Stimulated activated CD8-positive, alpha-beta memory T cell treated with anti-CD3 and anti-CD28 coated beads, Interleukin-2, amount 100 ng/mL, for 1 hour (primary cell): ENCODE results near the gene TMA16.
"Not testable (repeated sequence)": the region's sequence is repeated elsewhere in the genome, so short reads cannot be mapped to it uniquely, and the experiment has no call there.

Experiments
- DNase-seq, 2 donors: peaks; one replicate each; pipeline ENCODE4 v3.0.0-alpha.2; 2020; ENCODE audit warnings: low read depth in 2 of 2

Gene TMA16

DNA sequence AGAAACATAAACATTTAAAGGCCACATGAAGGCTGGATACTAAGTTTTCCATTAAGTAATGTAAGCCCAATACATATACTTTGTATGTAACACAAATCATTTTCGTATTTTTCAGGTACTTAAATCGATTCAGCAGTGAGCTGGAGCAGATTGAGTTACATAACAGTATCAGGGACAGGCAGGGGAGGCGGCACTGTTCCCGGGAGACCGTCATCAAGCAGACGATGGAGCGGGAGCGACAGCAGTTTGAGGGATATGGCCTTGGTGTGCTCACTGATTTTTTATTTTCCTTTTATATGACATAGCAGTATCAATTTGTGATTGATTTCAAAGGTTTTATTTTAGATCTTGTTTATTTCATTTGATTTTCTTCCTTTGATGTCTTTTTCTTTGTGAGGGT lies 20.7 kb downstream of the TMA16 start:
- DNase-seq = no peak

DNA sequence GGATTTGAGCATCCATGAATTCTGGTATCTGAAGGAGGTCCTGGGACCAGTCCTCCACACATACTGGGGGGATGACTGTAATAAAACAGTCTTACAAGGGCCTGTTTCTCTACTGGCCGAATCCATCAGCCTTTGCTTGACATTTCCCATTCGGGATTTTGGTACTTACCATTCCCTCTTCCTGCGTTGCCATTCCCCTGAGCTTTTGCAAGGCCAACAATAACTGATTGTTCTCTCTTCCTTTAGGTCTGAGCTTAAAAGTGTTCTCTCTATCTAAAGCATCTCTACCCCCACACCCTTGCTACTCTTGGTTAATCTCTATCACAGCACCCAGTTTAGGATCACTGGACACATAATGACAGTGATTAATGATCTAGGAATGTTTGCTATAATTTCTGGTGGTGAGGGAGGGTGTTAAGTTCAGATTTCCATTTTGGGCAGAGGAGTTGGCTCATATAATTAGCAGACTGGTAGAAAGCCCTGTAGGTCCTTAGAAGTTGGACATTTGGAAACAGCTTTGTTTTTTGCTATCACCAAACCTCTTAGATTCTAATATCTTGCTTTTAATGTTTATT lies 29.4 kb downstream of the TMA16 start:
- DNase-seq = no peak

DNA sequence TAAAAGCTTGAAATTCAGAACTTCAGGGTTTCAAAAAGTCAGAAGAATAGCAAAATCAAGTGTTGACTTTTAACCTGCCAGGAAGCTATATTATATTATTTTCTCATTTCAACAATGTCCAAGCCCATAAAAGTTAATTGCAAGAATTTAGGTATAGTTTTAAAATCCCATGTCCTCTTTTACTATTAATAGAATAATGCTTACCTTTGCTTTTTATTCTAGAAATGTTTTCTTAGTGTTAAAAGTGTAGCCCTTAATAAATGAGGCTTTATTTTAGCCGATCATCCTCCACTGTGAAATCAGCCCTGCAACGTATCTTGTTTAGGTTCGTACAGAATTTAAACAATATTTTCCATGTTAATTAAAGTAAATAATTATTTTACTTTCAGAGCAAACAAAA lies 31.5 kb downstream of the TMA16 start:
- DNase-seq = no peak

DNA sequence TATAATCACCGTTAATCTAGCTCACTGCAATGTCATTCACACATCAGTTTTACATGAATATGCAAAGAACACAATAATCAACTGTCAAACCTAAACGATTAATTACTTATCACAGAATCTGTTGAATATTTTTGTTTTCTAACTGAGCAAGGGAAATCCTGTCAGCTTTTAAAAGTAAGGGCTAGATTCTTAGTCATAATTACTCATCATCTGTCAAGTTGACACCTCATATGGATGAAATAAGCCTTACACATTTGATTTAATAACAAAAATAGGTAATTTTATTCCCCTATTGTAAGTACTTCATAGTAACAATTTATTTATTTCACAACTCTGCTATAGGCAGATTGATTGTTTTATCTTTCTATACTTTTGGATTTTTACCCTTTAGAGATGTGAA lies 32.7 kb downstream of the TMA16 start:
- no peak for DNase-seq

DNA sequence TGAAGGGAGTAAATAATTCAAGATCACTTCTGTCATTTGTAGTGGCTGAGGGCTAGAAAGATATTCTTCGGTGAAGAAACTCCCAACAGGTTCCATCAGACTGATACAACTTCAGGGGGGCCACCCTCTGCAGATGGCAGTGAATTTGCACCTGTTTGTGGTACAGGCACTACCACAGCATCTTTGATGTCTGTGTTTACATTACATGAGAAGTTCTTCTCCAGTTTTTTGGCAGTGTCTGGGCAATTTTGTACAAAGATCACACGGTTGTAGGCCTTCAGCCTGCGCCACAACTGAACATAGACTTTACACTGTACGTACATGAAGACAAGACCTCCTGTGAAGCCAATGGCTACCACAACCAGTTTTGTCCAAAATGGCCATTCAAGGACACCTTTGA lies 34.2 kb downstream of the TMA16 start:
- DNase-seq = no peak

DNA sequence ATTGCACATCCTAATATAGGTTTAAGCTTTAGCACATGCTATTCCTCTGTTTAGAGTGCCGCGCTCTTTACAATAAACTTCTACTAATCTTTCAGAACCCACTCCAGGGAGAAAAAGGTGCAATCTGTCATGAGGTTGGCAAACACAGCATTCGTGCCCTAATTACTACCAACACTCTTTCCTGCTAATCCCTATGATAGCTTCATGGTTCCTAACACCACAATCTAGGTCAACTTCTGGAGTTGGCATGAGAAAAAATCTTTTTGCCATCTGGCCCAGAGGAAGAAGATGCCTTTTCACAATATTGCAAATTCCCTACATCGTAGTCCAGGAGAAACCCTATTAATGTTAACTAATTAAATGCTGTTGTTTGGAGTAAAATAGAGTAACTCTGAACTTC lies 39.6 kb downstream of the TMA16 start:
- no peak for DNase-seq

DNA sequence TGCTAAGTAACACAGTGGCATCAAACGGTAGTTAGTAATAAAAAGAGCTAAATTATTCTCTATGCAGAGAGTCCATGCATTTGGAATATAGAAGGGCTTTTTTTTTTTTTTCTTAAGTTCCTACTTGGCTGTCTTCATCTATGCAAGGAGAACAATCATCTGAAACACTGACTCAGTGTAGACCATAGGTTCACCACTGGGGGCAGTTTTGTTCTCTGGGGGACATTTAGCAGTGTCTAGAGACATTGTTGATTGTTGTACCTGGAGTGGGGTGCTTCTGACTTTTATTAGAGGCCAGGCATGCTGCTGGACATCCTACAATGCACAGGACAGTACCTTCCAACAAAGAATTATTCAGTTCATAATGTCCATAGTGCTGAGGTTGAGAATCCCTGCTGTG lies 41.2 kb downstream of the TMA16 start:
- no peak for DNase-seq

DNA sequence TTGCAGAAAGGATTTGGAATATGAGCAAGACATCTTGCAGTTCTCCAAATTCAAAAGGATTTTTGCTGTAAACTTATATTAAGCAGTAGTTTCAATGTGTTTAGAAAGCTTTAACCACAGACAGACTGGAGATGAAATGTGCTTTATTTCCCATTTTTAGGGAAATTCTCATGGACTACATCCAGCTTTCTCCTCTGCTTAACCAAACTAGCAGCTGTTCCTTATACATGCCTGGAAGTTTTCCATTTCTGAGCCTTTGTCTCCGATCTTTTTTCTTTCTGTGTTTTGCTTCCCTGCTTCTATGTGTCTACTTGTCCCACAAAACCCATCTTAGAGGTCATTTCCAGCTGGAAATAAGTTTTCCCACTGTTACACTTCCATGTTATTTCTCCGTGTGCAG lies 41.6 kb downstream of the TMA16 start:
- no peak for DNase-seq

DNA sequence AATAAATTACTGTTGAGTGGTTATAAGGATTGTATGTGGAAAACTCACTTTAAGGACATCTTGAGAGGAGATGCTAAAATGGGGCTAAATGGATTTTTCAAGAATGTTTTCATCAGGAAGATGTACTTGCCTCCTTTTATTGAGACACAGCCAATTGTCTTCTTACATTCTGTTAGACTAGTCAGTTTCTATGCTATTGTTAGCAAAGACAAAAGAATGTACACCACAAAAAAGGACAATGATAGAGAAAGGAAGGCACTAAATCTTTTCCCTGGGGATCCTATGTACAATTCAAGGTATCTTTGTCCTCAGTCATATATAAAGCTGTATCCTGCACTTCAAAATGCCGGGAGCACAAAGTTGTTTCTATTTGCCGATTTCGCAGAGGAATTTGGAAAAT lies 42.6 kb downstream of the TMA16 start:
- DNase-seq = no peak

DNA sequence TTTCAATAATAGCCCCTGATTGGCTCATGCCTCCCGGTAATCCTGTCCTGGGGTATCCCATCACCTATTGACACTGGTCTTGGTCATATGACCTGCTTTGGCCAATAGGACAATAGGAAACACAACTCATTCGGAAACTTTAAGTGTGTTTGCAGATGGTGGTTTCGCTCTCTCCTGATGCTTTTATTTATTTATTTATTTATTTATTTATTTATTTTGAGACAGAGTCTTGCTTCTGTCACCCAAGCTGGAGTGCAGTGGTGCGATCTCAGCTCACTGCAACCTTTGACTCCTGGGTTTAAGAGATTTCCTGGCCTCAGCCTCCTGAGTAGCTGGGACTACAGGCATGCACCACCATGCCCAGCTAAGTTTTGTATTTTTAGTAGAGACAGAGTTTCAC lies 44.3 kb downstream of the TMA16 start:
- DNase-seq = not testable (repeated sequence)

DNA sequence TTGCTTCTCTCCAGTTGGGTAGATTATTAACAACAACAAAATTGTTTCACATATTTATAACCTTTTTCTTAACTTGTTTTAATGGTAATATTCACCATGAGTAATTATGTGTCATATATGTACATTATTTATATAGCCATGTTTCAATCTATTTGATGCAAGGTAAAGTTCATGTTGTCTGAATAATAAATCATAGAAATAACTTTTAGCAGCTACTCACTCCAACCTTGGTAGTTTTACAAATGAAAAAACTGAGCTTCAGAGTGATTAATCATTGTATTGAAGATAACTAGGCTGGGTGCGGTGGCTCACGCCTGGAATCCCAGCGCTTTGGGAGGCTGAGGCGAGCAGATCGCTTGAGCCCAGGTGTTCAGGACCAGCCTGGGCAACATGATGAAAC lies 46.0 kb downstream of the TMA16 start:
- DNase-seq = no peak

DNA sequence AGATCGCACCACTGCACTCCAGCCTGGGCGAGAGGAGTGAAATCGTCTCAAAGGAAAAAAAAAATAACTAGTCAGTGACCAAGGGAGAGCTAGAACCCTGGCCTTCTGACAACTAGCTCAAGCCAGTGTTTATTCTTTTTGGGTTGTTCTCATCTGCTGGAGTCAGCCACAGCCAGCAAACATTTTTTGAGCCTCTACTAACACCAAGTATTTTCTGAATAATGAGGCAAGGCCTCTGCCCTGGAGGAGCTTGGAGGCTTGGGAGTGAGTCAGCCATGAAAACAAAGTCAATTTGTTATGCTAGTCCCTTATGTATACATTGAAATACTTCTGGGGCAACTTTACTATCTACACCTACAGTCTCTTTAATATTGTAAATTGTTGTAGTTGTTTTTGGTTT lies 46.5 kb downstream of the TMA16 start:
- no peak for DNase-seq

DNA sequence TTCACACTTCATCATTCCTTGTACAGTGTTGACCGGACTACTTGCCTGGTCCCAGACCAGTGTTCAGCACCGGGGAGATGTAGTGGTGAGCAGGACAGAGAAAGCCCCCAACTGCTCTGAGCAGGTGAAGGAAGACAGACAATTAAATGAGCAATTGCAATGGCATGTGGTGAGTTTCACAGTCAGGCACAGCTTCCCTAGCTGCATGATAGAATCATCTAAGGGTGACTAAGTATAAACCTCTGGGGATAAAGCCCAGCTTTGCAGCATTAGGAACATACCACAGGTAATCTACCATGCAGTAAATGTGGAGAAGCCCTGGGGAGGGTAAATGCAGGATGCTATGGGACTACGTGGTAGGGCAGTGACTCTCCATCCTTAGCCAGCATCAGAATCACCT lies 47.8 kb downstream of the TMA16 start:
- no peak for DNase-seq

DNA sequence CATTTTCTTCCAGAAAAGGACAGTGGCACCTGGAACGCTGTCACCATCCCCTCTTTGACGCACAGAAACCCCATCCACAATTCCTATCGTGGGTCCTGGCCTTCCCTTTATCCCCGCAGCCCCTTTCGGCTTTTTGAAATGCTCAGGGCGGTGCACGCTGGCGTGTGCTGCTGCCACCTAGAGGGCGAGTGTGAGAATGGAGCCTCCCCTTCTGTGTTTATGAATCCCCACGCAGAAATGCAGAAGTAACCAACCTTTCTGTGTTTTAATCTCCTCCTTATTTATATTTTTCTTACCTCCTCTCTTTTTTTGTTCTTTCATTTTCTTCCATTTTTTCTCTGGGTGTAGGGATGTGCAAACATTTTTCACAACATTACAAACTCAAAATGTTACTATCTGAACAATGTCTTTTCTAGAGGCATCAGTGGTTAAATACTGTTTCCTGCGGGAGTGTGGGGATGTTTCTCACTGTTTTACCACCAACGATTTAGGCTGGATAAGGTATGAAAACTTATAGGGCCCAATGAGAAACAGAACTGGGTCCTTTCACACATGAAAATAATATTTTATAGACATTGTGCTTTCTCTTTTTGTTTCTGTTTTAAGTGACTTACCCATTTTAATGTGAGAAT lies 50.0 kb downstream of the TMA16 start:
- DNase-seq = peak; percentile 7 to 41

DNA sequence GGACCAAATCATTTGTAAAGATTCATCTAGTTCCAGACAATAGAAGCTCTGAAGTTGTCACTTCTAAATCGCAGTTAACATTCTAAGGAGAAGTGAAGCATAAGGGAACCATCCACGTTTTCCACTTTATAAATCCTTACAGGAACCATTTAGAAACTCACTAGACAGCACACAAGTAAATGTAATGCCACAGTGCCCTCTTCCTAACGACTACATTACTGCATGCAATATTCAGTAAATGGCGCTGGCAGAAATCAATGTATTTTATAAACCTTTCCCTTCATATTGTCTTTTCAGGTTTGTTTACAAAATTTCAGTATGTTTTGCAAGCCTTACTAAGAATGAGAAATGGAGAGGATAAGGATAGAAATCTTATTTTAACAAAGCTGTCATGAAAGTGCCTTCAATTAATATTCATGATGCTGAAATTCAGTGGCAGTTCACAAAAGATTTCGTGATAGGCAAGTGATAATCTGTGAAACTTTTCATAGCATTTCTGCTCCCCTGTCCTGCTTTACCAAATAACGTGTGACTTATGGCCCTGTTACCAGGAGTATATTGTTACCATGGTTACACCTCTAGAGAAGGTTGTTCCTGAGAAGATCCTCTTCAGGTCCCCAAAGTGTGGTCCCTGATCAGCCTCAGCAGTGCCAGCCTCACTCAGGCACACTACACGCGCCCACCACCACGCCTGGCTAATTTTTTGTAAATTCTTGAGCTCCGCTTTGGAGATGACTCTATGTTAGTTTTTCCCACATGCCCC lies 54.2 kb downstream of the TMA16 start:
- DNase-seq = no peak

DNA sequence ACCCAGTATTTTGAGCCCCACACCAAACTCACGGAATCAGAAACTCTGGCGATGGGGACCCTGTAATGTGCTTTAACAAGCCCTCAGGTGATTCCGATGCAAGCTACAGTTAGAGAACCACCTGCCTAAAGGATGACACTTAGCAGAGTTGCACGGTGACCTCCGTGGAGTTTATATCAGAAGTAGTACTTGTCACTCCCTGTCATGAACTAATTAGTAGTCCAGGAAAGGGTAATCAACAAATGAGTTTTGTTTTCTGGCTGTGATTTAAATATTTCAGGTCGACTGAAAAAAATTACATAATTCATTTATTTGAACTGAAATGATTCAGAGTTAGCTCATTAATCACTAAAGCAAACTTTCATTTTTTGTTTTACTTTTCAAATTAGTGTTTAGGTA lies 56.4 kb downstream of the TMA16 start:
- DNase-seq = no peak

DNA sequence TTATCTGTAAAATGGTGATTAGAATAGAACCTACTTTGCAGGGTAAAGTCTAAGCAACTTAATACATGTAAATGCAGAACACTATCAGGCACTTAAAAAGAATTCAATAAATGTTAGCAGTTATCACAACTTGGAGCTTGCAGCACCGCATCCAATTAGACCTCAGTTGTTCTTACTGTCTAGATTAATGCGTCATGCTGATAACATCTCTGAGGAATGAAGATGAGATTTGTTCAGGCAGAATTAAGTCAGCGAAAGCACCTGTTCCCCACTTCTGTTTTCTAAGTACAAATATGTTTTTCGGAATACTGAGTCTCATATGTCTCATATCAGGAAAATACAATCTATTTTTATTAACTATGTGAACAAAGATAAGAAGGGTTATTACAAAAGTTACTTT lies 58.7 kb downstream of the TMA16 start:
- no peak for DNase-seq

DNA sequence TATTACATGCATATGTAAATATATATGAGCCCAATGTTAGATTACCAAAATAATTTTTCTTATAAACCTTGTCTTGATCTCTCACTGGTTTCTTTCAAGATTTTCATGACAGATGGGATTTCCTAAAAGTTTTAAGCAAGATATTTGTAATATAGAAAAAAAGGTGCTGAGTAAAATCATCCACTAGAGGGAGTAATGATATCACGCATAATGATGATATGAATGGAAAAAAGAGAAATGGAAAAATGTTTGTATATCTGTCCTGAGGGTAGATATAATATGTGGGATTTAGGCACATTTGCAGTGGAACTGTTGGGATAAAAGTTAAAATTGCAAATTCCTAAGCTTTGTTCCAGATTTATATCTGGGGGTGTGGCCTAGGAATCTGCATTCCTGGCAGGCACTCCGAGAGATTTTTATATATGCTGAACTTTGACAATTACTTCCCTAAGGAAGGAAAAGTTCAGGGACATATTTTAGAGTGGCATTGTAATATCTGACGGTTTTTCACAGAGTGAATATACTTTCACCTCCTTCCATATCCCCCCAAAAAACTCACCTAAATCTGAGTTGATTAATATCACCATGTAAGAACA lies 60.5 kb downstream of the TMA16 start:
- DNase-seq = no peak

DNA sequence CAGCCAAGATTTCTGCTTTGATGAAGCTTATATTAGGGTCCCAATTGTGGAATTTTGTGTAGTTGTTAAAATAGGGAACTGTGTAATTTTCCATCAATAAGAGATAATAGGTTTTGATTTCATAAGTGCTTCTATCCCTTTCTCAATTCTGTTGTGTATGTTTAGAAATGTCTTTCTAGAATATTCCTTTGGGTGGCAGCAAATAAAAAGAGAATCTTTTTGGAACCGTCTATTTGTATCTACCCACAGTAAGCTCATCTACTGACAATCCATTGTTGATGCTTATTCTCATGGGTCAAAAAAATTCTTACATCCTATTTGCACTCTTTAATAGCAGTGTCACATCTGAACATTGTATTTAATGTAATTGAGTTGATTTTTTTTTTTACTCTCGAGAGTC lies 61.7 kb downstream of the TMA16 start:
- DNase-seq = no peak

DNA sequence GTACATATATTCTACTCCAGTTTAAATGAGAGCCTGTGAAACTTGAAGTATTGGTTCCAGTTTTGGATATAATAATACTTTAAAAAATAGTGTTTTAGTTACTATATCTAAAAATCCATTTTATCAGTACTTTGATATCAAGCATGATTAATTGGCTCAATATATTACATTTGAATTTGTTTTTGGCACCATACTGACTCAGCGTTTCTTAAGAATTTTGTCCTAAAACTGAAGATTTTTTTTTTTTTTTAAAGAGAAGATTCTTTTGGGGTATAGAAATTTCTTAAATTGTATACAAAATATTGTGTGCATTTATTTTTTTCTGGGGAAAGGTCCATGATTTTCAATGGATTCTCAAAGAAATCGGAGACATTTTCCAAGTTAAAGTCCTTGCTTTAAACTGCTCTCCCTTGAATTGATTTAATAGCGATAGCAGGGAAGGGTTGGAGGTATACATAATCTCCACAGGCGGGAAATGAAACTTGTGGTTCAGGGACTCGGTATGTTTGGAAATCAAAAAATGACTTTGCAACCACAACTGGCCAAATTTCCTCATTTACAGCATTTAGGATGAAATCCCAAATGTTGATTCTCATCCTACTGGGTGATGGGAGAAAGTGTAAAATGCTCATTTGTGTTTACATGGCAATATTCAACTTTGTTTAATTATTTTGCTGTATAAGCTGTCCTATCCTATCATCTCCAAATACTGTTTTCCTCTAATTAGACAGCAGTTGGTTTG lies 62.3 kb downstream of the TMA16 start:
- DNase-seq = no peak

DNA sequence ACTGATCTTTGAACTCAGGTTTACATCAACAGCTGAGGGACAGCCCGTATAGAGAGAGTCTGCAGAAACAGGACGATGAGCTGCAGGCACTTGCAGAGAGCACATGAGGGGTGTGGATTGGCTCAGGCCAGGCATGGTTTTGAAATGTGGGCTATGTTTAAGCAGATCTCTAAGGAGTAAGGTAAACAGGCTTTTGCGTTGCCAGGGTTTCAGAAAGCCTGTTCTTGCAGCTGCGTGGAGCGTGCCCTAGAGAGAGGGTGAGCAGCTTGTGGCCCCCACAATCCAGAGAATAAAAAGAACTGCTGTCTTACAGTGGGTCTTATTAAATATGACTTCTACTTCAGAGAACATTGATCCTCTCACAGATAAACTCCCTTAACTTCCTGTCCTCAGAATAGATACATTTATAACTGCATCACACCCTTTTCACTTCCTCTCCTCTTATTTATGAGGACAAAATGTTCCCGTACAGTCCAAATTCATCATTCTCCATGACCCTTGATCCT lies 64.1 kb downstream of the TMA16 start:
- no peak for DNase-seq

DNA sequence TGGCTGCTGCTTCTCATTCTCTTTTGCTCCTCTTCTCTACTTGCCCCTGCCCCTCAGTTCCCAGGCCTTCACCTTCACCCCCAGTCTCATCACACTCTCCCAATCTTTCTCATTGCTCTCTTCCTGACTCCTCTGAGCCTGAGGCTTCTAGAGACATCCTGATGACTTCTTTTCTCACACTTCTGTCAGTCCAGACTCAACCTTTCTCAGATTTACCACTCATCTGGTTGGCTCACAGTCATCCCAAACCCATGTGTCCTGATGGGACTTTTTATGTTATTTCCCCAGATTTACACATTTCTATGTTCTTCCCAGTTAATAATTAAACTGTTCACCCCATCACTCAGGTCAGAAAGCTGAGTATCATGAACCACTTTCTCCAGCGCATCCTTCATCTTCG lies 68.0 kb downstream of the TMA16 start:
- no peak for DNase-seq
